ENCODE results near the gene ANKS4B. TPM values are rescaled to one million over a fixed set of nuclear protein-coding genes. Genes with fewer than 3 reads are reported as not detected.
A peak's percentile ranks its signal among the peaks of the same experiment; 100 is the strongest.

Gene ANKS4B
- total RNA-seq, 1 donor from 2014 or later, result 5.2 TPM

DNA sequence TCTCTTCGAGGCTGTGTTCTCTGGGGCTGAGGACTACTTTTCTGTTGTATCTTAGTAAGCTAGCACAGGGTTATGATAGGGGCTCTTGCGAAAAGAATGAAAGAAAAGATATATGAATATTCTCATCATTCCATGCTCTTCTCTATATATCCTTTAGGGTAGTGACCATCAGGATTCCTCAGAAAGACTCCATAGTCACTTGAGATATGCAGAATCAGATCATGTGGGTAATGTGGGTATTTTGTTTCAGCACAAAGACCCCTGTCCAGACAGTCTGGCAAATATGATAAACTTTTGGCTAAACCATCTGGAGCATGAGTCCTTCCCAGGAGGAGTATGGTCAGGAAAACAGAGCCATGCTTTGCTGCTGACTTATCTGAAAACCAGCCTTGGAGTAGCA lies 23.1 kb downstream of the ANKS4B start:
- H3K9me3 Mint-ChIP-seq, result no peaks in the 10 kb centered on the region
- no peak overlapping the region for H3K27ac Mint-ChIP-seq
- no peak overlapping the region for H3K4me3 Mint-ChIP-seq
- DNase-seq (ENCODE audit: extremely low spot score, unreplicated experiment), result no peak
- H3K27me3 Mint-ChIP-seq, result peaks cover 4% of the 10 kb centered on the region
- peaks cover 14% of the 10 kb centered on the region for H3K4me1 Mint-ChIP-seq (ENCODE audit: unreplicated experiment)
- no peak for TF ChIP-seq CTCF (conservative IDR thresholded peaks at IDR 0.05)
- H3K36me3 Mint-ChIP-seq, result no peaks in the 10 kb centered on the region

DNA sequence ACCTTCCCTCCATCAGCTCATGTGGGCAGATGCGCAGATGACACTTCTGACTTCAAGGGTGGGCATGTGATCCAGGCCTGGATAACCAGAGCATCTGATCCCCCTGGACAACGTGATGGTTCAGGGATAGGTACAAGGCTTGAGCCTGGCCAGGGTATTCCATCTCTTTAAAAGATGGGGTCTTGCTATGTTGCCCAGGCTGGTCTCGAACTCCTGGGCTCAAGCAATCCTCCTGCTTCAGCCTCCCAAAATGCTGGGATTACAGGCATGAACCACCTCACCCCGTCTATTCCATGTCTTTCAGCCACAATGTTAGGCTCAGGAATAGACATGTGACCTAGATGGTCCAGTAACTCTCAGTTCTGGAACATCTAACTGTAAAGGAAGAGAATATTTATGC lies 23.8 kb downstream of the ANKS4B start:
- H3K27me3 Mint-ChIP-seq, result peaks cover 4% of the 10 kb centered on the region
- no peak overlapping the region for H3K4me3 Mint-ChIP-seq
- no peaks in the 10 kb centered on the region for H3K9me3 Mint-ChIP-seq
- no peak for TF ChIP-seq CTCF (conservative IDR thresholded peaks at IDR 0.05)
- H3K4me1 Mint-ChIP-seq (ENCODE audit: unreplicated experiment), result peaks cover 14% of the 10 kb centered on the region
- H3K27ac Mint-ChIP-seq, result no peak overlapping the region
- H3K36me3 Mint-ChIP-seq, result no peaks in the 10 kb centered on the region
- no peak for DNase-seq (ENCODE audit: extremely low spot score, unreplicated experiment)

DNA sequence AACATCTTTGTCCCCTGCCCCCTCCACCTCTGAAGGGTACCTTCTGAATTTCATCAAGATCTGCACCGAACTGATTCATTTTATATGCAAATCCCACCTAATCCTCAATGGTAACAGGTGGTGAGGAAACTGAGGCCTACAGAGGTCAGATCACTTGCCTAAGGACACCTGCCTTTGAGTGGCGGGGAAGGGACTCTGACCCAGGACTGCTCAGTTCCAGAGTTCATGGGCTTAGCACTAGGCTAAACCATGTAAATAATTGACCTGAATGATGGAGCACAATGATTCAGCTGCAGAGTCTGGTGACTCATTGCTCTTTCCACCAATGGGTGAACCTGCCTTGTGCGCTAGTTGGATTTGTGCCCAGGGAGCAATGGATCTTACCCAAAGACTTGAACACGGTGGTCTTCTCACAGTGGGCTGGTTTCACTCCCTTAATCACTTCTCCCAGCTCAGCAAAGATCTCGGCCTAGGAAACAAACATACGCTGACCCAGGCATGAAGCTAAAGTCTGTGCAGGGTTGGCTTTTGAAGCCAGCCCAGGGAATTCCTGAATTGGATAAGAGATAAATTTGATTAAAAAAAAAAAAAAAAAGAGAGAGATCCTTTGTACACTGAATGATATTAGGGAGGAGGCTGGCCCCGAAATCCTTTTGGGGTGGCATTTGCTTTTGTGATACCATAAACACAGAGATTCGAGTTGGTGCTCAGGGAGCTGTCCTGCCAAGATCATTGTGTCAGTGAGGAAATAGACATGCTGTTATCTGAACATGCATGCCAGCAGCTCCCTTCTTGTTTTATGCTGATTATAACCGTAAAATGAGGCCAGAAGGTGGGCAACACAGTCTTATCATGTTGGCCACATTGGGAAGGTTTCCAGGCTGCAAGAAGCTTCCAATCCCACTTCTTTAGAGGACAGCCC lies 27.6 kb downstream of the ANKS4B start:
- Mint-ChIP-seq H3K27me3 (no peaks in the 10 kb centered on the region), H3K27ac (peak overlapping the region; percentile 59), H3K9me3 (no peaks in the 10 kb centered on the region), H3K36me3 (no peaks in the 10 kb centered on the region), H3K4me3 (no peak overlapping the region), H3K4me1 (ENCODE audit: unreplicated experiment) (peaks cover 35% of the 10 kb centered on the region)
- DNase-seq (ENCODE audit: extremely low spot score, unreplicated experiment), result no peak
- TF ChIP-seq CTCF (conservative IDR thresholded peaks at IDR 0.05), result no peak

DNA sequence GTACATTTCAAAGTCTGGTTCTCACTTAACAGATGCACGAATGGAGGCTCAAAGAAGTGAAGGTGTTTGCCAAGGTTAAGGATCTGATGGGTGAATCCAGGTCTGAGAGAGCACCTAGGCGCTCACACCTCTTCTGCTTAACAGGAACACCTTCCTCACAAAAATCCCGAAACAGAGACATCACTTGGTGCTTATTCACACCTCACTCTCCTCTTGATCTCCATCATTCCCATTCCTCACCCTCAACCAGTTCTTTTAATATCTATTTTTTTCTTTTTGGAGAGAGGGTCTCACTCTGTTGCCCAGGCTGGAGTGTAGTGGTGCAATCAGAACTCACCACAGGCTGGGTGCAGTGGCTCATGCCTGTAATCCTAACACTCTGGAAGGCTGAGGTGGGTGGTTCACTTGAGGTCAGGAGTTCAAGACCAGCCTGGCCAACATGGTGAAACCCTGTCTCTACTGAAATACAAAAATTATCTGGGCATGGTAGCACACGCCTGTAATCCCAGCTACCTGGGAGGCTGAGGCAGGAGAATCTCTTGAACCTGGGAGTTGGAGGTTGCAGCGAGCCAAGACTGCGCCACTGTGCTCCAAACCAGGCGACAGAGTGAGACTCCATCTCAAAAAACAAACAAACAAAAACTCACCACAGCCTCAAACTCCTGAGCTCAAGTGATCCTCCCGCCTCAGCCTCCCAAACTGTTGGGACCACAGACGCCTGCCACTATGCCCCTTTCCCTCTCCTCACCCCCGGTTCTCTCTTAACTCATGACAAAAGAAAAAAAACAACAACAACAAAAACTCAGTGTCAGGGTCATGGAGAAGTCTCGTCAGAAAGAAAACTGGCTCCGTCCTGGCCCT lies 29.5 kb downstream of the ANKS4B start:
- no peak for DNase-seq (ENCODE audit: extremely low spot score, unreplicated experiment)
- H3K27me3 Mint-ChIP-seq, result no peaks in the 10 kb centered on the region
- peaks cover 35% of the 10 kb centered on the region for H3K4me1 Mint-ChIP-seq (ENCODE audit: unreplicated experiment)
- H3K36me3 Mint-ChIP-seq, result no peaks in the 10 kb centered on the region
- TF ChIP-seq CTCF (conservative IDR thresholded peaks at IDR 0.05), result no peak
- H3K4me3 Mint-ChIP-seq, result peak overlapping the region; percentile 45
- H3K27ac Mint-ChIP-seq, result peak overlapping the region; percentile 78
- no peaks in the 10 kb centered on the region for H3K9me3 Mint-ChIP-seq

DNA sequence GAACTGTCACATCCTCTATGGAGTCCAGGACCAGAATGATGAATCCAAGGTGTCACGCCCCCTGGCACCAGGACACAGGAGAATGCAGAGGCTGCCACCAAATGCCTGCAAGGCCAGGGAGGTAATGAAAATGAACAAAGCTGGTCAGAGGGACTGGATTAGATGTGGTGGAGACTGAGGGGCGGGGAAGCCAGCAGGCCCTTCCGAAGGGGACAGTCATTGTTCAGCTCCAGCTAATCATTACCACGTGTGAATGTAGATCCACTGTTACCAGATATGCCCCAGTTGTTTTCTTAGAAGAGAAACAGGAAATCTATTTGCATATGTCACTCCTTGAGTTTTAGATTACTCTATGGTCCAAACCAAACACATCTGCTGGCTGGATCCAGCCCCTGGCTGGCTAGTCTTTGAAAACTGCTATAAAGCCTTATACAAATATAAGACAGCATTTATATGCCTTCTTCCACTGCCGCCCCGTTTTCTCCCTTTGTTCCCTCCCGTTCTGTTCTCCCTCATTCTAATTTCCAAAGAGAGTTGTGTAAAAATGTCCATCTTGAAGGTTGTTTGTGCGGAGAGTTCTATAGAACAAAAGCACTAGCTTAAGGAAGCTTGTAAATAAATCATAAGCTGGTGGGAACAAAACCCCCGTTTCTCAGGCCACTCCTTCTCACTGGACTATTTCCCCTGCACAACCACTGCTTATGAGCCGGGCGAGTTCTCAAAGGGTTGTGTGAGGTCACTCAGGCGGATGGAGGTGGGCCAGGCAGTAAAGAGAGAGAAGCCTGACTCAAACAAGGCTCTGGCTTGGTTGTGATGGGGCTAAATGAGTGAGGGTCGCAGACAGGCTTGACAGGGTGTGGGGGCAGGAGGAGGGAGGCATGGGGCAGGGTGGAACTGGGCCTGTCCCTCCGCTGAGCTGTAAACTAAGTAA lies 30.4 kb downstream of the ANKS4B start:
- Mint-ChIP-seq H3K9me3 (no peaks in the 10 kb centered on the region), H3K4me3 (peak overlapping the region; percentile 45), H3K27me3 (no peaks in the 10 kb centered on the region), H3K4me1 (ENCODE audit: unreplicated experiment) (peaks cover 31% of the 10 kb centered on the region), H3K36me3 (no peaks in the 10 kb centered on the region), H3K27ac (peak overlapping the region; percentile 78)
- TF ChIP-seq CTCF (conservative IDR thresholded peaks at IDR 0.05), result no peak
- no peak for DNase-seq (ENCODE audit: extremely low spot score, unreplicated experiment)
